DND-41 (cell line): Measurements from ENCODE around the gene LRIG3.

ENCODE experiments used
- EZH2 ChIP-seq: IDR thresholded peaks from 3 replicates; pipeline ENCODE4 v1.6.1; 2012; ENCODE audit warnings: borderline replicate concordance, low read depth, mild to moderate bottlenecking, moderate library complexity, low read length, inconsistent platforms; ENCODE audit not compliant: severe bottlenecking
- TF ChIP-seq, protein P1 (sequence below): IDR thresholded peaks from 2 replicates; pipeline ENCODE4 v1.5.1; 2012; ENCODE audit warnings: borderline replicate concordance, low read length, moderate library complexity, mild to moderate bottlenecking; ENCODE audit not compliant: poor library complexity, severe bottlenecking; ENCODE audit errors: extremely low read depth

GRCh38 chr12:58920102-58920960, at the start of gene LRIG3:
- TF ChIP-seq EZH2: no peak
- TF ChIP-seq, protein P1, sequence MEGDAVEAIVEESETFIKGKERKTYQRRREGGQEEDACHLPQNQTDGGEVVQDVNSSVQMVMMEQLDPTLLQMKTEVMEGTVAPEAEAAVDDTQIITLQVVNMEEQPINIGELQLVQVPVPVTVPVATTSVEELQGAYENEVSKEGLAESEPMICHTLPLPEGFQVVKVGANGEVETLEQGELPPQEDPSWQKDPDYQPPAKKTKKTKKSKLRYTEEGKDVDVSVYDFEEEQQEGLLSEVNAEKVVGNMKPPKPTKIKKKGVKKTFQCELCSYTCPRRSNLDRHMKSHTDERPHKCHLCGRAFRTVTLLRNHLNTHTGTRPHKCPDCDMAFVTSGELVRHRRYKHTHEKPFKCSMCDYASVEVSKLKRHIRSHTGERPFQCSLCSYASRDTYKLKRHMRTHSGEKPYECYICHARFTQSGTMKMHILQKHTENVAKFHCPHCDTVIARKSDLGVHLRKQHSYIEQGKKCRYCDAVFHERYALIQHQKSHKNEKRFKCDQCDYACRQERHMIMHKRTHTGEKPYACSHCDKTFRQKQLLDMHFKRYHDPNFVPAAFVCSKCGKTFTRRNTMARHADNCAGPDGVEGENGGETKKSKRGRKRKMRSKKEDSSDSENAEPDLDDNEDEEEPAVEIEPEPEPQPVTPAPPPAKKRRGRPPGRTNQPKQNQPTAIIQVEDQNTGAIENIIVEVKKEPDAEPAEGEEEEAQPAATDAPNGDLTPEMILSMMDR: no peak
